Astrocyte of the spinal cord (primary cell): ENCODE measurements around the gene DTNB.
A peak's percentile ranks its signal among the peaks of the same experiment; 100 is the strongest.
"Not testable (repeated sequence)": the region's sequence is repeated elsewhere in the genome, so short reads cannot be mapped to it uniquely, and the experiment has no call there.

Experiments
- DNase-seq: peaks from one replicate; pipeline ENCODE4 v3.0.0; 2011; ENCODE audit warnings: low read depth, low spot score
- H3K4me3 ChIP-seq: 2 replicates; pipeline ENCODE4 v1.5.1; 2011; ENCODE audit warnings: low read depth, mild to moderate bottlenecking, low read length, moderate library complexity
- CTCF ChIP-seq: IDR thresholded peaks from 2 replicates; pipeline ENCODE4 v1.5.1; 2012; ENCODE audit warnings: low read depth, mild to moderate bottlenecking, low read length, inconsistent platforms
- in situ Hi-C: cut with HindIII; loops from 2 replicates; pipeline ENCODE4 v1.10.0; 2017; ENCODE audit warnings: low sequenced_read_pairs

Gene DTNB

DNA sequence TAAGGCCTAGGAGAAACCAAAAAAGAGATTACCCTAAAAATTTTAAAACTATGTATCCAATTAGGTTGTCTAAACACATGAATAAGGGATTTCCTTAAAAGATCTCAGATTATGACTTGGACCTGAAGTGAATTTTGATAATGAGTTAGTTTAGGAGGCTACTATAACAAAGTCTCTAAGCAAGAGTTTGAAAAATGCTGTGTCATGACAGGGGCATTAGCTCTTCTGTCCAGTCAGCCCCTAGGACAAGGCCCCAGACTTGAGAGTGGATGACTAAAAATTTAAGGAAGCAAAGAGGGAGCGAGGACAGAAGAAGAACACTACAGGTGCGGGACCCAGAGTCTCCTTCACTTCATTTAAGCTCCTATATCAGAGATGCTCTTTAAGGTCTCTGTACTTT lies 135.9 kb downstream of the DTNB start:
- H3K4me3 ChIP-seq, result no peak overlapping the region
- in situ Hi-C loops, result no loop called here
- DNase-seq, result no peak
- TF ChIP-seq CTCF, result no peak

DNA sequence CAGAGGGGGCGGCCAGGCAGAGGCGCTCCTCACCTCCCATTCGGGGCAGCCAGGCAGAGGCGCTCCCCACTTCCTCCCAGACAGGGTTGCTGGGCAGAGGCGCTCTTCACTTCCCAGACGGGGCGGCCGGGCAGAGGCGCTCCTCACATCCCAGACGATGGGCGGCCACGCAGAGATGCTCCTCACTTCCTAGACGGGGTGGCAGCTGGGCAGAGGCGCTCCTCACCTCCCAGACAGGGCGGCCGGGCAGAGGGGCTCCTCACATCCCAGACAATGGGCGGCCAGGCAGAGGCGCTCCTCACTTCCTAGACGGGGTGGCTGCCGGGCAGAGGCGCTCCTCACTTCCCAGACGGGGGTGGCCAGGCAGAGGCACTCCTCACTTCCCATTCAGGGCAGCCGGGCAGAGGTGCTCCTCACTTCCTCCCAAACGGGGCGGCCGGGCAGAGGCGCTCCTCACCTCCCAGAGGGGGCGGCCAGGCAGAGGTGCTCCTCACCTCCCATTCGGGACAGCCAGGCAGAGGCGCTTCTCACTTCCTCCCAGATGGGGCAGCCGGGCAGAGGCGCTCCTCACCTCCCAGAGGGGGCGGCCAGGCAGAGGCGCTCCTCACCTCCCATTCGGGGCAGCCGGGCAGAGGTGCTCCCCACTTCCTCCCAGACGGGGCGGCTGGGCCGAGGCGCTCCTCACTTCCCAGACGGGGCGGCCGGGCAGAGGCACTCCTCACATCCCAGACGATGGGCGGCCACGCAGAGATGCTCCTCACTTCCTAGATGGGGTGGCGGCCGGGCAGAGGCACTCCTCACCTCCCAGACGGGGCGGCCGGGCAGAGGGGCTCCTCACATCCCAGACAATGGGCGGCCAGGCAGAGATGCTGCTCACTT lies 137.7 kb downstream of the DTNB start:
- in situ Hi-C loops, H3K4me3 ChIP-seq, DNase-seq: not testable (repeated sequence)

GRCh38 chr2:25534937-25535336 lies 138.4 kb downstream of the DTNB start:
- DNase-seq, in situ Hi-C loops: not testable (repeated sequence)

GRCh38 chr2:25534455-25534854 lies 138.9 kb downstream of the DTNB start:
- DNase-seq, result no peak
- TF ChIP-seq CTCF, result no peak
- in situ Hi-C loops, result no loop called here
- H3K4me3 ChIP-seq, result no peak overlapping the region

More at GRCh38 chr2:25534937-25535336, 138.4 kb downstream of the DTNB start:
- not testable (repeated sequence) for H3K4me3 ChIP-seq

GRCh38 chr2:25533771-25534170 lies 139.6 kb downstream of the DTNB start:
- DNase-seq, H3K4me3 ChIP-seq, in situ Hi-C loops: not testable (repeated sequence)

- TF ChIP-seq CTCF, result no peak
- no peak for DNase-seq
- H3K4me3 ChIP-seq, result no peak overlapping the region
- in situ Hi-C loops, result no loop called here
Observed at GRCh38 chr2:25532521-25532920, 140.9 kb downstream of the DTNB start.

GRCh38 chr2:25529034-25529433 lies 144.3 kb downstream of the DTNB start:
- DNase-seq, result no peak
- H3K4me3 ChIP-seq, result no peak overlapping the region
- TF ChIP-seq CTCF, result no peak
- in situ Hi-C loops, result no loop called here

GRCh38 chr2:25528173-25528572 lies 145.2 kb downstream of the DTNB start:
- in situ Hi-C loops, result no loop called here
- TF ChIP-seq CTCF, result no peak
- DNase-seq, result peak; percentile 83
- no peak overlapping the region for H3K4me3 ChIP-seq
